NOMO-1 (cell line): Measurements from ENCODE around the gene PDS5A.
A peak's percentile ranks its signal among the peaks of the same experiment; 100 is the strongest.
"Not testable (repeated sequence)": the region's sequence is repeated elsewhere in the genome, so short reads cannot be mapped to it uniquely, and the experiment has no call there.

ENCODE experiments used
- DNase-seq, 2 experiments: peaks; one replicate each; lab custom pipeline; 2025; ENCODE audit not compliant: unreplicated experiment in 2 of 2; lab: John Stamatoyannopoulos, UW

Gene PDS5A

GRCh38 chr4:39970671-39971640 lies 6.8 kb downstream of the PDS5A start:
- peak in 1 of 2 experiments; percentile 15 for DNase-seq

GRCh38 chr4:39963656-39964055 lies 14.1 kb downstream of the PDS5A start:
- DNase-seq, result no peak

GRCh38 chr4:39961311-39961877 lies 16.3 kb downstream of the PDS5A start:
- no peak for DNase-seq

- DNase-seq, result no peak
Observed at GRCh38 chr4:39950861-39951481, 26.7 kb downstream of the PDS5A start.

GRCh38 chr4:39947963-39948362 lies 29.7 kb downstream of the PDS5A start:
- DNase-seq, result no peak

GRCh38 chr4:39947417-39947816 lies 30.3 kb downstream of the PDS5A start:
- no peak for DNase-seq

- not testable (repeated sequence) for DNase-seq
Observed at GRCh38 chr4:39944245-39944644, 33.5 kb downstream of the PDS5A start.

GRCh38 chr4:39942507-39942906 lies 35.2 kb downstream of the PDS5A start:
- no peak for DNase-seq

- no peak for DNase-seq
Observed at GRCh38 chr4:39941682-39942217, 36.0 kb downstream of the PDS5A start.

GRCh38 chr4:39937683-39938268 lies 39.9 kb downstream of the PDS5A start:
- DNase-seq, result no peak

- DNase-seq, result no peak
Observed at GRCh38 chr4:39936565-39937418, 40.9 kb downstream of the PDS5A start.

- no peak for DNase-seq
Observed at GRCh38 chr4:39933671-39934590, 43.8 kb downstream of the PDS5A start.

- no peak for DNase-seq
Observed at GRCh38 chr4:39932776-39933402, 44.8 kb downstream of the PDS5A start.

GRCh38 chr4:39931441-39931901 lies 46.2 kb downstream of the PDS5A start:
- DNase-seq, result no peak

- no peak for DNase-seq
Observed at GRCh38 chr4:39928538-39928937, 49.2 kb downstream of the PDS5A start.

- DNase-seq, result no peak
Observed at GRCh38 chr4:39924014-39924413, 53.7 kb downstream of the PDS5A start.

- DNase-seq, result no peak
Observed at GRCh38 chr4:39922399-39922798, 55.3 kb downstream of the PDS5A start.

GRCh38 chr4:39913471-39913870 lies 64.2 kb downstream of the PDS5A start:
- no peak for DNase-seq
